Lung microvascular endothelial cell (primary cell): ENCODE measurements around the gene SLC1A6. TPM values are rescaled to one million over a fixed set of nuclear protein-coding genes. Genes with fewer than 3 reads are reported as not detected.
A peak's percentile ranks its signal among the peaks of the same experiment; 100 is the strongest.
"Not testable (repeated sequence)": the region's sequence is repeated elsewhere in the genome, so short reads cannot be mapped to it uniquely, and the experiment has no call there.

Experiments used
- DNase-seq, 2 donors: peaks; one replicate each; pipeline versions ENCODE4 v3.0.0 to v3.0.0-alpha.2; 2010; ENCODE audit warnings: low read depth in 2 of 2
- total RNA-seq: library from RNA; depleted of rRNA; stranded (reverse); fragments of >200 nt; gene quantifications from 2 replicates; pipeline ENCODE4 v1.2.1, GENCODE V29; 2014

Gene SLC1A6
- total RNA-seq, result not detected in 2 replicates

DNA sequence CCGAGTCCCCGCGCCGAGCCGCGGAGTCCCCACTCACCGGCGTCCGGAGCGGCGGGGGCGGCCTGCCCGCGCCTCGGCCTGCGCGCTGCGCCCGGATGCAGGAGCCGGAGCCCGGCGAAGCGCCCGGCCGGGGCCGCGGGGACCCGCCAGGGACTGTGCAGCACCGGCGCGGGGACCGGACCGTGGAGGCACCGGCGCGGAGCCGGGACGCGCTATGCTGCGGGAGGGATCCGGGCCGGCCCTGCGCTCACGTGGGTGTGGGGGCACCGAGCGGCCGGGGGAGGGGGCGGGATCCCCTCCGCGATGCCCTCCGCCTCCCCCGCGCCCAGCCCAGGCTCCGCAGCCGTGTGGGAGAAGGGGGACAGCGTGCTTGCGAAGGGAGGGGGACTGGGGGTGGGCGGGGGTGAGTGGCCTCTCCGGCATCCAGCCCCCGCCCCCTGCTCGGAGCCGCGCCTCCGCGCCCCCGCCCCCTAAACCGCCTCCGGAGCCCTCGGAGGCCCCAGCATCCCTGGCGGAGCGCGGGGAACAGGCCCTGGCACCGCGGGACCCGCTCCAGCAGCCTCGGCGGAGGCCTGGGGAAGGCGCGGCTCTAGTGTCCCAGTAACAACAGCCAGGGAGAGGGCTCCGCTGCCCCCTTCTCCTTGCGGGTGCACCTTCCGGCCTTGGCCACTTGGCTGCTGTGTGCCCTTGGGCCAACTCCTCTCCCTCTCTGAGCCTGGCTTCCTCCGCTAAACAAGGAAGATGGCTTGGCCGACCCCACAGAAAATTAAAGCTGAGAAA is at the start of gene SLC1A6:
Gene SLC1A6, minus strand, starts transcription at position 389 of the 780 bp plus-strand sequence. CDS start 6,954 bp downstream, outside the sequence.
- no peak for DNase-seq

DNA sequence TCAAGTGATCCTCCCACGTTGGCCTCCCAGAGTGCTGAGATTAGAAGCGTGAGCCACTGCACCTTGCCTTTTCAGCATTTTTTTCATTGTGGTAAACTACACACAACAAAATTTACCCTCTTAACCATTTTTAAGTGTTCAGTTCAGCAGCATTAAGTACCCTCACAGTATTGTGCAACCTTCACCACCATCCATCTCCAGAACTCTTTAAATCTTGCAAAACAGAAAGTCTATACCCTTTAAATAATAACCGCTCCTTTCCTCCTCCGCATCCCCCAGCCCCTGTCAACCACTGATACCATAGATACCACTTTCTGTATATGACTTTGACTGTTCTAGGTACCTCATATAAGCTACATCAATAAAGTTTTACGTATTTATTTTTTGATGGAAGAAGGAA is 48.8 kb upstream of the SLC1A6 start:
- no peak for DNase-seq

- no peak for DNase-seq
Measured at GRCh38 chr19:15025217-15025616, 45.6 kb upstream of the SLC1A6 start.

DNA sequence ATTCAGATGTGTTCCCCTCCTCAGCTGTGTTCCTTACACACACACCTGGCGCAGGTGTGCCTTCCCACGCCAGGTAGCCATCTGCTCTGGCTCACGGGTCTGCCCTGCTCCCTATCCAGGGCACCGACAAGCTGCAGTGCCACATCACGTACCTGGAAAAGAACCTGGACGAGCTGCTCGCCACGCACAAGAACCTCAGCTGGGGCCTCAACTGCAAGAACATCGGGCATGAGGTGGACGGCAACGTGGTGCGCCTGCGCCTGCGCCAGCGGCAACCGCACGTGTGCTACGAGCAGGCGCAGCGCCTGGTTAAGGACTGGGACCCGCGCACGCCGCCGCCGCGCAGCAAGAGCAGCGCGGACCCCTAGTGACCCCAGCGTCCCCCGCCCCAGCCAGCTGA is 43.1 kb upstream of the SLC1A6 start:
- no peak for DNase-seq

DNA sequence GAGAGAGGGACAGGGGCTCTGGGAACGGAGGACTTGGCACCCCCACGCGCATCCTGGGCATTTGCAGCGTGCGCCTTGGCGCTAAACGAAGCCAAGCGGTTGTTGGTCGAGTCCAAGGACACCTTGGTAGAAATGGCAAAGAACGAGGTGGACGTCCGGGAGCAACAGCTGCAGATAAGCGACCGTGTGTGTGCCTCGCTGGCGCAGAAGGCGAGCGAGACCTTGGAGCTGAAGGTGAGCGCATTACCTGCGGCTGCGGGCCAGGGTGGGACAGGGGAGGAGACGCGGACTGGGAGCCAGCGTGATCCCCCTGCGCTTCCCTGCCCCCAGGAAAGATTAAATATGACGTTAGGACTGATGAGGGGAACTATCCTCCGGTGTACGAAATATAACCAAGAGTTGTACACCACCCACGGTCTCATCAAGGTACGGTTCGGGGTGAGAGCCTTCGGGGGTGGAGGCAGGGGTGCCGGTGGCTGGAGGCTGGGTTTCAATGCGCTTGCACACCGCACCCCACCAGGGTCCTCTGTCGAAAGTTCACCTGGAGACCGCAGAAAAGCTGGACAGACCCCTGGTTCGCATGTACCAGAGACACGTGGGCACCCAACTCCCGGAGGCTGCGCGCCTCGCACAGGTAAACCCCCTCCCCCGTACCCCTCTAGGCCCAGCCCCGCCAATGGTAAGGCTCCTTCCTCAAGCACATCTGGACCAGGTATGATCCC is 41.8 kb upstream of the SLC1A6 start:
- no peak for DNase-seq

GRCh38 chr19:15018836-15019235 is 39.2 kb upstream of the SLC1A6 start:
- not testable (repeated sequence) for DNase-seq

DNA sequence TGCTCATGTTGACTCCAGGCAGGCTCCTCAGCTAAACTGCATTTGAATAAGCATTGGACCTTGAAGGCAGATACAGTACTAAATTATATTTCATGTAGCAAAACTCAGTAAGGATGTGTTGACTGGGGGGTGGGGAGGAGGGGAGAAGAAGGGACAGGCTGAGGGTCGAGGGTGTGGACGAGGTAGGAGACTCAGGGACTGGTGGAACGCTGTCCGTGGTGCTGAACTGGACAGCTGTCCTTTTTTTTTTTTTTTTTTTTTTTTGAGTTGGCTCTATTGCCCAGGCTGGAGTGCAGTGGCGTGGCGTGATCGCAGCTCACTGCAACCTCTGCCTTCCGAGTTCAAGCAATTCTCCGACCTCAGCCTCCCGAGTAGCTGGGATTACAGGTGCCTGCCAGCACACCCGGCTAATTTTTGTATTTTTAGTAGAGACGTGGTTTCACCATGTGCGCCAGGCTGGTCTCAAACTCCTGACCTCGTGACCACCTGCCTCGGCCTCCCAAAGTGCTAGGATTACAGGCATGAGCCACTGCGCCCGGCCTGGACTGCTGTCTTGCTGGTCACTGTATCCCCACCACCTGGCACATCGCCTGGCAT is 36.4 kb upstream of the SLC1A6 start:
- DNase-seq, result peak; percentile 40 to 44

DNA sequence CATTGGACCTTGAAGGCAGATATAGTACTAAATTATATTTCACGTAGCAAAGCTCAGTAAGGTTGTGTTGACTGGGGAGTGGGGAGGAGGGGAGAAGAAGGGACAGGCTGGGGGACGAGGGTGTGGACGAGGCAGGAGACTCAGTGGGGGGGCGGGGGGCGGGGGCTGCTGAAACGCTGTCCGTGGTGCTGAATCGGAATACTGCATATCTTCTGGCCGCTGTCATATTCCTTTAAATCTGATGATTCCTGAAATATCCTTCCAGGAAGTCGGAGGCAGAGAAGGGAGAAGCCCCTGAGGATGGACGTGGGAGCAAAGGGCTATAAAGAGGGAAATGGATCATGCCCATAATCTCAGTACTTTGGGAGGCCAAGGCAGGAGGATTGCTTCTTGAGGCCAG is 34.9 kb upstream of the SLC1A6 start:
- DNase-seq, result no peak

DNA sequence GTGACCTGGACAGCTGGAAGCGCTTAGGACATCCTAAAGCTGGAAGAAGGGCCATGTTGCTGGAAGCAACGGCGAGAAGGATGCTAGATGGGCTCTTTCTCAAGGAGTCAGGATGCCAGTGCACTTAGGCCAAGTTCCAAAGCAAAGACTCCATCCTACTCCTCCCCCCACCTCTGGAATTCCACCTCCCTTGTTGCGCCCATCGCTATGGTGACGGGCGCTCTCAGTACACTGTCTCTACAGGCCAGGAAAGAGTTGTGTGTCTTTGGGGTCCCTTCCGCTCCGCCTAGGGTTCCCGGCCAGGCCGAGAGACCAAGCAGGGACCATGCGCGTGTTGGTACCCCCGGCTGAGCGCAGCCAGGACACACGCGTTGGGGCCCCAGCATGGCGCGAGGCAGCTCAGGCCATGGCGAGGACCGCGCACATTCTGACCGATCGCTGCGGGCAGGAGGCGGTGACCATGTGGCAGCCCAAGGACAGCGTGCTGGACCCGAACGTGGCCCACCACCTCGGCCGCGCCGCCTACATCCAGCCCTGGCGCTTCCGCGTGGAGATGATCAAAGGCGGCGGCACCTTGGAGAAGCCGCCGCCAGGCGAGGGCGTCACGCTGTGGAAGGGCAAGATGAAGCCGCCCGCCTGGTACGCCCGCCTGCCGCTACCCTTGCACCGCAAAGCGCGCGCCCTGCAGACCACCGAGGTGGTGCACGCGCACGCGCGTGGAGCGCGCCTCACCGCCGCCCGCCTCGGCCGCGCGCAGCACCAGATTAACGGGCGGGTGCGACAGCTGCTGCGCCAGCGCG is 31.0 kb upstream of the SLC1A6 start:
- DNase-seq, result no peak

DNA sequence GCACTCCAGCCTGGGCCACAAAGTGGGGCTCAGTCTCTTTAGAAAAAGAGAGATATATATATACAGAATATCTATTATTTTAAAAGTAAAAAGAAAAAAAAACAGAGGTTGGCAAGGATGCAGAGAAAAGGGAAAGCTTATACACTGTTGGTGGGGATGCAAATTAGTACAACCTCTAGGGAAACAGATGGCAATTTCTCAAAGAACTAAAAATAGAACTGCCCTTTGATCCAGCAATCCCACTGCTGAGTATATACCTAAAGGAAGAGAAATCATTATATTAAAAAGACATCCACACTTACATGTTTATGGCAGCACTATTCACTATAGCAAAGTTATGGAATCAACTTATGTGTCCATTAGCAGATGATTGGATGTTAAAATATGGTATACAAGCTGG is 28.6 kb upstream of the SLC1A6 start:
- no peak for DNase-seq

DNA sequence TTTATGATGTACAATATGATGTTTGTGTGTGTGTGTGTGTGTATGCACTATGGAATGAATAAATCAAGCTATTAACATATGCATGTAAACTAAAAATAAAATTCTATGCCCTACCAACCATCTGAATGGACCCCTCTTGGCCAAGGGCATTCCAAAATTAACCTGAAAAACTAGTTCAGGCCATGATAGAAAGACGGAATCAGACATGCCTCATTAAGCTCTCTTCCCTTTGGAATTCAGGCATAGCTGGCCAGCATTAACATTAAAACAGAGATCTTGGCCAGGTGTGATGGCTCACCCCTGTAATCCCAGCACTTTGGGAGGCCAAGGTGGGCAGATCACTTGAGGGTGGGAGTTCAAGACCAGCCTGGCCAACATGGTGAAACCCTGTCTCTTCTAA is 18.3 kb upstream of the SLC1A6 start:
- DNase-seq, result no peak

GRCh38 chr19:14992780-14993179 is 13.1 kb upstream of the SLC1A6 start:
- no peak for DNase-seq

GRCh38 chr19:14985133-14985532 is 5.5 kb upstream of the SLC1A6 start:
- DNase-seq, result no peak

- DNase-seq, result no peak
Measured at GRCh38 chr19:14978161-14978776, 1.4 kb downstream of the SLC1A6 start.

- no peak for DNase-seq
Measured at GRCh38 chr19:14977128-14977527, 2.5 kb downstream of the SLC1A6 start.

- DNase-seq, result no peak
Measured at GRCh38 chr19:14974488-14974887, 5.2 kb downstream of the SLC1A6 start.

DNA sequence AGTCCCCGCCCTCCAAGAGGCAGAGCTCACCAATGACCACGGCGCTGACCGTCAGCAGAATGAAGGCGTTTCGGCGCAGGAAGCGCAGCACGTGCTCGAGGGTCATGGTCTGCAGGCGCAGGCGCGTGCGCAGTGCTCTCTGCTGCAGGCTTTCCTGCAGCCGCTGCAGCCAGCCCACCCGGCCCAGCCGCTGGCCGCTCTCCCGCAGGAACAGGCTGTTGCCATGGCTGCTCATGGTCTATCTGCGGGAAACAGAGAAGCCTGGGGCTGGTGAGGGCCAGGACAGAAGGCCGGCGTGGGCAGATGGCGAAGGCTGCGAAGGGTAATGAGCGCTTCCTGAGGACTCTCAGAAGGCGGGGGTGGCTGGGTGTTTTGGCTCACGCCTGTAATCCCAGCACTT is 7.0 kb downstream of the SLC1A6 start:
- DNase-seq, result no peak

GRCh38 chr19:14971474-14971873 is 8.2 kb downstream of the SLC1A6 start:
- no peak for DNase-seq

GRCh38 chr19:14968247-14968646 is 11.4 kb downstream of the SLC1A6 start:
- no peak for DNase-seq

GRCh38 chr19:14961956-14962685 is 17.5 kb downstream of the SLC1A6 start:
- DNase-seq, result no peak

GRCh38 chr19:14959263-14959662 is 20.4 kb downstream of the SLC1A6 start:
- no peak for DNase-seq
